SU-DHL-6 (cell line): ENCODE measurements around the gene IL1RN.

Experiments
- CTCF ChIP-seq: fragments of 200-600 bp; sonication (generic); IDR thresholded peaks from one replicate; pipeline ENCODE4 v1.5.1; 2017; ENCODE audit warnings: antibody characterized with exemption, mild to moderate bottlenecking, low read length, moderate library complexity; ENCODE audit not compliant: insufficient read depth, poor library complexity, severe bottlenecking
- EZH2phosphoT487 ChIP-seq: fragments of 200-600 bp; sonication (generic), shearing (Covaris generic); conservative IDR thresholded peaks from 2 replicates; pipeline ENCODE4 v1.6.1; 2018; ENCODE audit warnings: mild to moderate bottlenecking, antibody characterized with exemption, low read length, moderate library complexity, mixed read lengths

- TF ChIP-seq CTCF (no peak), EZH2phosphoT487 (no peak)
These were observed 3.7 kb upstream of the IL1RN start for GRCh38 chr2:113123726-113124125.
